Endothelial cell (in vitro differentiated cells): ENCODE measurements around the gene TRHDE. TPM values are rescaled to one million over a fixed set of nuclear protein-coding genes. Genes with fewer than 3 reads are reported as not detected.

Experiments
- DNase-seq: peaks from one replicate; pipeline ENCODE4 v3.0.0; 2021; ENCODE audit warnings: low spot score
- H3K27ac Mint-ChIP-seq: one replicate; pipeline ENCODE4 v1.8.0; 2021; ENCODE audit warnings: mixed read lengths, inconsistent platforms; ENCODE audit not compliant: unreplicated experiment
- H3K27me3 Mint-ChIP-seq: one replicate; pipeline ENCODE4 v1.8.0; 2021; ENCODE audit warnings: mild to moderate bottlenecking, moderate library complexity, mixed read lengths, inconsistent platforms; ENCODE audit not compliant: unreplicated experiment
- H3K36me3 Mint-ChIP-seq: one replicate; pipeline ENCODE4 v1.8.0; 2021; ENCODE audit warnings: mild to moderate bottlenecking, low read depth, mixed read lengths, inconsistent platforms; ENCODE audit not compliant: unreplicated experiment
- H3K4me1 Mint-ChIP-seq: one replicate; pipeline ENCODE4 v1.8.0; 2021; ENCODE audit warnings: mild to moderate bottlenecking, mixed read lengths, inconsistent platforms; ENCODE audit not compliant: unreplicated experiment
- H3K4me3 Mint-ChIP-seq: one replicate; pipeline ENCODE4 v1.8.0; 2021; ENCODE audit warnings: mild to moderate bottlenecking, mixed read lengths, inconsistent platforms; ENCODE audit not compliant: unreplicated experiment
- H3K9me3 Mint-ChIP-seq: one replicate; pipeline ENCODE4 v1.8.0; 2021; ENCODE audit warnings: mixed read lengths, inconsistent platforms; ENCODE audit not compliant: unreplicated experiment
- total RNA-seq: library from RNA; stranded (reverse); fragmentation: NEBNext Ultra II Directional; extraction: Animal tissue kit (Norgen Biotek cat#: 25700); gene quantifications from one replicate; pipeline ENCODE4 v1.2.1, GENCODE V29; 2021; ENCODE audit not compliant: unreplicated experiment
- TF ChIP-seq, protein P1 (sequence below): fragments of 200-600 bp; sonication (generic); IDR thresholded peaks from one replicate; pipeline ENCODE4 v1.5.0; 2021; ENCODE audit warnings: antibody characterized with exemption; ENCODE audit not compliant: unreplicated experiment

TRHDE gene
- total RNA-seq, 1 donor from 2014 or later = 0.54 TPM

DNA sequence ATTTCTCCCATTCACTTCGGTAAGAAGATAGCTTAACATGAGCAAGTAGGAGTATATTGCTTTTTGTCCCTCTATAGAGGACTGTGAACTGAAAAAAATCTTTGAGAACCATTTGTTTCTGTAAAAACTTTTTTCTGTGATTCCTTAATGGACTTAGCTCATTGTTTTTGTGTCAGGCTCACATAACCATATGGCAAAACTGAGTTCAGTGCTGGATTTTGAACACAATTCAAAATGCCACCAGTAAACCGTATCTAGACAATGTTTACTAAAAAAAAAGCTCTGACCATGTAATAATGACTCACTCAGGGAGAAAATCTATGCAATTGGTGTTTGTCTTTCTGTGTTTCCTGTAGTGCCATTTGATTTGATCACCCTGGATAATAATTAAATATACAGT is 5.2 kb downstream of the TRHDE start:
- Mint-ChIP-seq H3K27me3 (peaks cover 13% of the 10 kb centered on the region), H3K9me3 (no peaks in the 10 kb centered on the region), H3K27ac (no peak overlapping the region), H3K4me3 (no peak overlapping the region), H3K4me1 (peaks cover 3% of the 10 kb centered on the region), H3K36me3 (no peaks in the 10 kb centered on the region)
- TF ChIP-seq, protein P1, sequence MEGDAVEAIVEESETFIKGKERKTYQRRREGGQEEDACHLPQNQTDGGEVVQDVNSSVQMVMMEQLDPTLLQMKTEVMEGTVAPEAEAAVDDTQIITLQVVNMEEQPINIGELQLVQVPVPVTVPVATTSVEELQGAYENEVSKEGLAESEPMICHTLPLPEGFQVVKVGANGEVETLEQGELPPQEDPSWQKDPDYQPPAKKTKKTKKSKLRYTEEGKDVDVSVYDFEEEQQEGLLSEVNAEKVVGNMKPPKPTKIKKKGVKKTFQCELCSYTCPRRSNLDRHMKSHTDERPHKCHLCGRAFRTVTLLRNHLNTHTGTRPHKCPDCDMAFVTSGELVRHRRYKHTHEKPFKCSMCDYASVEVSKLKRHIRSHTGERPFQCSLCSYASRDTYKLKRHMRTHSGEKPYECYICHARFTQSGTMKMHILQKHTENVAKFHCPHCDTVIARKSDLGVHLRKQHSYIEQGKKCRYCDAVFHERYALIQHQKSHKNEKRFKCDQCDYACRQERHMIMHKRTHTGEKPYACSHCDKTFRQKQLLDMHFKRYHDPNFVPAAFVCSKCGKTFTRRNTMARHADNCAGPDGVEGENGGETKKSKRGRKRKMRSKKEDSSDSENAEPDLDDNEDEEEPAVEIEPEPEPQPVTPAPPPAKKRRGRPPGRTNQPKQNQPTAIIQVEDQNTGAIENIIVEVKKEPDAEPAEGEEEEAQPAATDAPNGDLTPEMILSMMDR = no peak
- no peak for DNase-seq

DNA sequence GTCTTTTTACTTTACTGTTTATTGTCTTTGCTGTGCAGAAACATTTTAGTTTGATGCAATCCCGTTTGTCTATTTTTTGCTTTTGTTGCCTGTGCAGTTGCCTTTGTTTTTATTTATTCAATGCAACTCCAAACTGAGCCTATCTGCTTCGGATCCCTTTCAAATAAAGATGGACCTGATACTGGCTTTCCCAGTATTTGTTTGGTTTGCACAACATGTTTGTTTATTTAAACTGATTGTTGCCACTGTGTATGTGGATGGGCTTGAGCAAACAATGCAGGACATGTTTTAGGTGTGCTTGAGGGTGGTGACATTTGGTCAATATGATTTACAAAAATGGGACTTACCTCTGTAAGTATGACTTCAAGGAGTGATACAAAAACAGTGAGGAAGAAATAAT is 6.7 kb downstream of the TRHDE start:
- H3K27ac Mint-ChIP-seq = no peak overlapping the region
- H3K36me3 Mint-ChIP-seq = no peaks in the 10 kb centered on the region
- peaks cover 3% of the 10 kb centered on the region for H3K4me1 Mint-ChIP-seq
- H3K4me3 Mint-ChIP-seq = no peak overlapping the region
- DNase-seq = no peak
- H3K9me3 Mint-ChIP-seq = no peaks in the 10 kb centered on the region
- peaks cover 6% of the 10 kb centered on the region for H3K27me3 Mint-ChIP-seq
- TF ChIP-seq, protein P1 = no peak

DNA sequence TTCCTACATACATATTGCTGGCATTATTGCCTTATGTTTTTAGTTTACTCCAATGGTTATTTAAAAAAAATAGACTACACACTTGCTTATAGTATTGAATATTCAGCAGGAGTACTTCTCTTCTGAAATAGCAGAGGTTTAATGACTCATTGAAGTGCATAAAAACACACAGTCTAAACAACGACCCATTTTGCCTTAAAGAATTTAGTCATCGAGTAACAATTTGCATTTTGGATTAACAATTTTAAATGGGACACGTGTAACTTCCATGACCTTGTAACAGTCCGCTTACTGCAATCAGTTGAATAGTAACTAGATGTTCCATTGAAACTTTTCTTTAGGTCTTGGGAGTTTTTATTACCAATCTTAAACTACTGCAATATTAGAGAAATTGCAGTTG is 9.0 kb downstream of the TRHDE start:
- Mint-ChIP-seq H3K27me3 (no peaks in the 10 kb centered on the region), H3K4me3 (no peak overlapping the region), H3K9me3 (no peaks in the 10 kb centered on the region), H3K27ac (no peak overlapping the region), H3K36me3 (no peaks in the 10 kb centered on the region), H3K4me1 (peaks cover 3% of the 10 kb centered on the region)
- TF ChIP-seq, protein P1 = no peak
- DNase-seq = no peak

DNA sequence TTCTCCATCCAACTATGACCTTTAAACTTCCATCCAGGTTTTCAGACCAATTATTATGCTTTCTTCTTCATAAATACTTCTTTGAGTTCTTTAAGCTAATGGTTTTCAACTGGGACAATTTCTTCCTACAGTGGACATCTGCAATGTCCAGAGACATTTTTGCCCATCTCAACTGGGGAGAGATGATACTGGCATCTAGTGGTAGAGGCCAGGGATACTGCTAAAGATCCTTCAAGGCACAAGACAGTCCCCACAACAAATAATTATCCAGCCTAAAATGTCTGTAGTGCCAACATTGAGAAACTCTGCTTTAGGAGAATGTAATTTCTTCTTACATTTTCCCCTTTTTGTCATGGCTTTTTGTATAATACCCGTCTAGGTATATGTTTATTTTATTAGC is 10.6 kb downstream of the TRHDE start:
- Mint-ChIP-seq H3K27me3 (no peaks in the 10 kb centered on the region), H3K36me3 (no peaks in the 10 kb centered on the region), H3K4me3 (no peak overlapping the region), H3K27ac (no peak overlapping the region), H3K4me1 (peaks cover 3% of the 10 kb centered on the region), H3K9me3 (no peaks in the 10 kb centered on the region)
- no peak for DNase-seq
- TF ChIP-seq, protein P1 = no peak

DNA sequence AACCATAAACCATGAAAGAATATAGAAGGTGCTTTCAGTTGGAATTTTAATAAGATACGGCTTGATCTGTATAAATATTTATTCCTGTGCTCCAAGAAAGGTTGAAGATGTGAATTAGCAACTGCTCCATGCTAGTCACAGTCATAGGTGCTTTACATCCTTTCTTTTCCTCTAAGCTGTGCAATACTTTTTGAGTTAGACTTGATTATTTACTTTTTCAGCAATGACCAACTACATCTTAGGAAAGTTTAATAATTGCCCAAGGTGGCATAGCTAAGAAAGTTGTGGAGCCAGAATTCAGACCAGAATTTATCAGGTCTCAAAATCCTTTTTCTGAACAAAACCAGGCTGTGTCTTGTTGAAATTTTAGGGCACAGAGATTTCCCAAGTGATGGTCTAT is 13.7 kb downstream of the TRHDE start:
- no peaks in the 10 kb centered on the region for H3K27me3 Mint-ChIP-seq
- no peak overlapping the region for H3K4me3 Mint-ChIP-seq
- no peak for DNase-seq
- H3K4me1 Mint-ChIP-seq = no peaks in the 10 kb centered on the region
- no peak overlapping the region for H3K27ac Mint-ChIP-seq
- H3K9me3 Mint-ChIP-seq = no peaks in the 10 kb centered on the region
- no peaks in the 10 kb centered on the region for H3K36me3 Mint-ChIP-seq
- TF ChIP-seq, protein P1 = no peak
